Endothelial cell (in vitro differentiated cells): ENCODE data around the gene MFN2. TPM values are rescaled to one million over a fixed set of nuclear protein-coding genes. Genes with fewer than 3 reads are reported as not detected.
"Not testable (repeated sequence)": the region's sequence is repeated elsewhere in the genome, so short reads cannot be mapped to it uniquely, and the experiment has no call there.

Experiments used
- DNase-seq: peaks from one replicate; pipeline ENCODE4 v3.0.0; 2021; ENCODE audit warnings: low spot score
- H3K27ac Mint-ChIP-seq: one replicate; pipeline ENCODE4 v1.8.0; 2021; ENCODE audit warnings: mixed read lengths, inconsistent platforms; ENCODE audit not compliant: unreplicated experiment
- H3K27me3 Mint-ChIP-seq: one replicate; pipeline ENCODE4 v1.8.0; 2021; ENCODE audit warnings: mild to moderate bottlenecking, moderate library complexity, mixed read lengths, inconsistent platforms; ENCODE audit not compliant: unreplicated experiment
- H3K36me3 Mint-ChIP-seq: one replicate; pipeline ENCODE4 v1.8.0; 2021; ENCODE audit warnings: mild to moderate bottlenecking, low read depth, mixed read lengths, inconsistent platforms; ENCODE audit not compliant: unreplicated experiment
- H3K4me1 Mint-ChIP-seq: one replicate; pipeline ENCODE4 v1.8.0; 2021; ENCODE audit warnings: mild to moderate bottlenecking, mixed read lengths, inconsistent platforms; ENCODE audit not compliant: unreplicated experiment
- H3K4me3 Mint-ChIP-seq: one replicate; pipeline ENCODE4 v1.8.0; 2021; ENCODE audit warnings: mild to moderate bottlenecking, mixed read lengths, inconsistent platforms; ENCODE audit not compliant: unreplicated experiment
- H3K9me3 Mint-ChIP-seq: one replicate; pipeline ENCODE4 v1.8.0; 2021; ENCODE audit warnings: mixed read lengths, inconsistent platforms; ENCODE audit not compliant: unreplicated experiment
- CTCF ChIP-seq: fragments of 200-600 bp; sonication (generic); IDR thresholded peaks from one replicate; pipeline ENCODE4 v1.5.0; 2021; ENCODE audit warnings: antibody characterized with exemption; ENCODE audit not compliant: unreplicated experiment
- total RNA-seq: library from RNA; stranded (reverse); fragmentation: NEBNext Ultra II Directional; extraction: Animal tissue kit (Norgen Biotek cat#: 25700); gene quantifications from one replicate; pipeline ENCODE4 v1.2.1, GENCODE V29; 2021; ENCODE audit not compliant: unreplicated experiment

MFN2 gene
- total RNA-seq, 1 donor from 2014 or later, result 59.4 TPM

GRCh38 chr1:12029720-12030339 lies 49.6 kb downstream of the MFN2 start:
- no peak for TF ChIP-seq CTCF
- DNase-seq, result no peak
- no peak overlapping the region for H3K27ac Mint-ChIP-seq
- H3K4me1 Mint-ChIP-seq, result peaks cover 12% of the 10 kb centered on the region
- no peaks in the 10 kb centered on the region for H3K9me3 Mint-ChIP-seq
- H3K36me3 Mint-ChIP-seq, result peaks cover 29% of the 10 kb centered on the region
- peaks cover 4% of the 10 kb centered on the region for H3K27me3 Mint-ChIP-seq
- no peak overlapping the region for H3K4me3 Mint-ChIP-seq

- Mint-ChIP-seq H3K4me1 (peaks cover 18% of the 10 kb centered on the region), H3K27ac (no peak overlapping the region), H3K27me3 (peaks cover 4% of the 10 kb centered on the region), H3K4me3 (no peak overlapping the region), H3K9me3 (no peaks in the 10 kb centered on the region), H3K36me3 (peaks cover 23% of the 10 kb centered on the region)
- peak; percentile 30 for DNase-seq
- TF ChIP-seq CTCF, result no peak
These were observed 51.1 kb downstream of the MFN2 start for GRCh38 chr1:12031039-12031980.

- H3K27me3 Mint-ChIP-seq, result peaks cover under 1% of the 10 kb centered on the region
- H3K4me1 Mint-ChIP-seq, result peaks cover 11% of the 10 kb centered on the region
- H3K27ac Mint-ChIP-seq, result no peak overlapping the region
- TF ChIP-seq CTCF, result no peak
- H3K9me3 Mint-ChIP-seq, result no peaks in the 10 kb centered on the region
- no peak for DNase-seq
- H3K4me3 Mint-ChIP-seq, result no peak overlapping the region
- peaks cover 14% of the 10 kb centered on the region for H3K36me3 Mint-ChIP-seq
These were observed 51.9 kb downstream of the MFN2 start for GRCh38 chr1:12032161-12032621.

- not testable (repeated sequence) for H3K9me3 Mint-ChIP-seq, H3K27me3 Mint-ChIP-seq, DNase-seq, H3K4me3 Mint-ChIP-seq, H3K27ac Mint-ChIP-seq, H3K4me1 Mint-ChIP-seq, H3K36me3 Mint-ChIP-seq
These were observed 53.2 kb downstream of the MFN2 start for GRCh38 chr1:12033441-12033840.

GRCh38 chr1:12034381-12034801 lies 54.1 kb downstream of the MFN2 start:
- Mint-ChIP-seq H3K27ac (no peak overlapping the region), H3K4me1 (peaks cover 7% of the 10 kb centered on the region), H3K36me3 (no peaks in the 10 kb centered on the region), H3K27me3 (peaks cover 2% of the 10 kb centered on the region), H3K9me3 (no peaks in the 10 kb centered on the region), H3K4me3 (no peak overlapping the region)
- TF ChIP-seq CTCF, result no peak
- DNase-seq, result no peak
